GM18858 (cell line): Measurements from ENCODE around the gene ACOT13.
"Not testable (repeated sequence)": the region's sequence is repeated elsewhere in the genome, so short reads cannot be mapped to it uniquely, and the experiment has no call there.

ENCODE experiments used
- ATAC-seq: cut with Tn5 transposase; IDR thresholded peaks from one replicate; pipeline ENCODE4 v1.9.1; 2021; ENCODE audit not compliant: unreplicated experiment

The ACOT13 gene

GRCh38 chr6:24661759-24662158, 5.1 kb upstream of the ACOT13 start:
- ATAC-seq: not testable (repeated sequence)

- ATAC-seq: no peak
Measured at GRCh38 chr6:24662236-24662635, 4.6 kb upstream of the ACOT13 start.

- no peak for ATAC-seq
Measured at GRCh38 chr6:24663189-24663588, 3.7 kb upstream of the ACOT13 start.

- no peak for ATAC-seq
Measured at GRCh38 chr6:24664046-24664987, 2.6 kb upstream of the ACOT13 start.

- ATAC-seq: peak; percentile 12
Measured at GRCh38 chr6:24666097-24666640, 708 bp upstream of the ACOT13 start.

- ATAC-seq: no peak
Measured at GRCh38 chr6:24667378-24667803, 514 bp downstream of the ACOT13 start.

- ATAC-seq: not testable (repeated sequence)
Measured at GRCh38 chr6:24668066-24668996, 1.5 kb downstream of the ACOT13 start.

- ATAC-seq: no peak
Measured at GRCh38 chr6:24668997-24669361, 2.1 kb downstream of the ACOT13 start.

- ATAC-seq: not testable (repeated sequence)
Measured at GRCh38 chr6:24670492-24670891, 3.6 kb downstream of the ACOT13 start.

GRCh38 chr6:24671077-24671476, 4.2 kb downstream of the ACOT13 start:
- ATAC-seq: not testable (repeated sequence)

- ATAC-seq: no peak
Measured at GRCh38 chr6:24672620-24673182, 5.8 kb downstream of the ACOT13 start.

- no peak for ATAC-seq
Measured at GRCh38 chr6:24673625-24674024, 6.7 kb downstream of the ACOT13 start.

GRCh38 chr6:24678792-24679352, 12.0 kb downstream of the ACOT13 start:
- not testable (repeated sequence) for ATAC-seq

- no peak for ATAC-seq
Measured at GRCh38 chr6:24680582-24680981, 13.7 kb downstream of the ACOT13 start.

GRCh38 chr6:24683297-24684296, 16.7 kb downstream of the ACOT13 start:
- no peak for ATAC-seq

GRCh38 chr6:24686408-24686807, 19.5 kb downstream of the ACOT13 start:
- no peak for ATAC-seq

GRCh38 chr6:24686946-24687345, 20.1 kb downstream of the ACOT13 start:
- no peak for ATAC-seq

- ATAC-seq: no peak
Measured at GRCh38 chr6:24689964-24690363, 23.1 kb downstream of the ACOT13 start.

GRCh38 chr6:24690593-24690992, 23.7 kb downstream of the ACOT13 start:
- no peak for ATAC-seq
